Measurements from ENCODE around the gene DCTN3.

DCTN3 gene

DNA sequence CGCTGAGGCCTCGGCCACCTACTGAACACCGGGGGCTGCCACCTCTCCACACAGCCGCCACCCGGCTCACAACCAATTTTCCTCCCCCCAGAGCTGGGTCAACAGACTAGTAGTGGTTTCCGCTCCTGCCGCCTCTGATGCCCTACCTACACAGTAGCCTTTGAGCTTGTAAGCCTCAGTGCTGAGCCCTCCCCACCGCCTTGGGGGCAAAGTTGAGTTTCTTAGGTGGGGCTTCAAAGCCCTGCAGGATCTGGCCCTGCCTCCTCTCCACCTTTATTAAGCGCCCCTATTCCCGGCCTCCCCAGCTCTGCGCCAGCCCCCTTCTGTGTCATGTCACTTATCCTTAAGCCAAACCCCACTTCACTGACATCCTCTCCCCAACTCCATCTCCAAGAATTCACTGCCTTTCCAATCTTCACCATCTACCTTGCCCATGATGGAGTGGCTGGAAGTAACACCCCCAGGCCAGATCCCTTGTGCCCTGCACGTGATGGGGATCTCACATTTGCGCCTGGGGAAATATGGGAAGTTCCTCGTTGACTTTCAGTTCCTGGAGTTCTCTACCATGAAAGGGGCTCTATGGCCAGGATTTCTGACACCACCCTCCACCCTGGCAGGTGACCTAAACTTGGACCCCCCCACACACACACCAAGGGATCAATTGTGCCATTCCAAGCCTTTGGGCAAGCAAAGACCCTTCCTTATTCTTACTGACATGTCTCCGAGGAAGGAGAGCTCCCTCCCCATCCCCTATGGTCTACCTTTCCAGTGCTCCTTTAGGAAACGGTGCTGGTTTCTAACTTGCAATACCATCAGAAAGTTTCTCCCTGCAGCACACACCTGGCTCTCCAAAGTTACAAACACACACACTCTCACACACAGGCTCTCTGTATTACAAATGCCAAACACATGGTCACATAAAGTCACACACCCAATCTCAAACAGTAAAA is 28.1 kb downstream of the DCTN3 start:
- Mint-ChIP-seq H3K4me3 (no peak overlapping the region), H3K36me3 (ENCODE audit: low read depth) (no peaks in the 10 kb centered on the region), H3K4me1 (peaks cover 23% of the 10 kb centered on the region), H3K27me3 (peaks cover 72% of the 10 kb centered on the region), H3K27ac (no peak overlapping the region), H3K9me3 (no peaks in the 10 kb centered on the region)
- ATAC-seq (no peak), DNase-seq (no peak)

DNA sequence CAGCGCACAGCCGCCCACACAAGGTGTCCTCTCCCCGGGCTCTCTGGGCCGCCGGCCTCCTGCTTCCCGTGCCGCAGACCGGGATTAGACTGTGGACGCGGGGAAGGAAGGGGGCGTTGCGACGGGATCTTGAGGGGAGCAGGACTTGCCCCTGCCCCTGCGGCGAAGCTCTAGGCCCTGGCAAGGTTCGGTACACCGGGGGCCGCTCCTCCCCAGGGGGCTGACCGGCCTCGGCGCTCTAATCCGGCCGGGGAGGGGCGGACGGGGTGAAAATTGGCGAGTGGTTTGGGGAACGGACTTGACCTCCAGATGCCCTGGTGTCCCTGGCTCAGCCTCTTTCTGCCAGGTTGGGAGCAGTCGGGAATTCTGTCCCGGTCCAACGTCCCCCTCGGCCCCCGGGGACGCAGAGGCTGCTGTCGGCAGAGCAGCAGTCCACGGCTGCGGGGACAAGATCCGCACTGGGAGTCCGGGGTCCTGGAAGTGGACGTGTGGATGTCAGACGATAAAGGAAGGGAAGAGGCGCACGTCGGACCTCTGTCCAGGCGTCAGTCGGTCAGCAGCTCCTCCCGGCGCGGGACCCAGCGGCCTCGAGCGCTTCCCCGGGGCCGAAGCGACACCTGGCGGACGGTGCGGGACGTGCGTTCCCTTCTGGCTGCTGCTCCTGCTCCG is 28.9 kb downstream of the DCTN3 start:
- peaks cover 77% of the 10 kb centered on the region for H3K27me3 Mint-ChIP-seq
- H3K36me3 Mint-ChIP-seq (ENCODE audit: low read depth), result no peaks in the 10 kb centered on the region
- H3K9me3 Mint-ChIP-seq, result no peaks in the 10 kb centered on the region
- ATAC-seq (peak; percentile 69), DNase-seq (peak; percentile 90)
- H3K27ac Mint-ChIP-seq, result no peak overlapping the region
- peak overlapping the region; percentile 60 for H3K4me3 Mint-ChIP-seq
- peaks cover 23% of the 10 kb centered on the region for H3K4me1 Mint-ChIP-seq

DNA sequence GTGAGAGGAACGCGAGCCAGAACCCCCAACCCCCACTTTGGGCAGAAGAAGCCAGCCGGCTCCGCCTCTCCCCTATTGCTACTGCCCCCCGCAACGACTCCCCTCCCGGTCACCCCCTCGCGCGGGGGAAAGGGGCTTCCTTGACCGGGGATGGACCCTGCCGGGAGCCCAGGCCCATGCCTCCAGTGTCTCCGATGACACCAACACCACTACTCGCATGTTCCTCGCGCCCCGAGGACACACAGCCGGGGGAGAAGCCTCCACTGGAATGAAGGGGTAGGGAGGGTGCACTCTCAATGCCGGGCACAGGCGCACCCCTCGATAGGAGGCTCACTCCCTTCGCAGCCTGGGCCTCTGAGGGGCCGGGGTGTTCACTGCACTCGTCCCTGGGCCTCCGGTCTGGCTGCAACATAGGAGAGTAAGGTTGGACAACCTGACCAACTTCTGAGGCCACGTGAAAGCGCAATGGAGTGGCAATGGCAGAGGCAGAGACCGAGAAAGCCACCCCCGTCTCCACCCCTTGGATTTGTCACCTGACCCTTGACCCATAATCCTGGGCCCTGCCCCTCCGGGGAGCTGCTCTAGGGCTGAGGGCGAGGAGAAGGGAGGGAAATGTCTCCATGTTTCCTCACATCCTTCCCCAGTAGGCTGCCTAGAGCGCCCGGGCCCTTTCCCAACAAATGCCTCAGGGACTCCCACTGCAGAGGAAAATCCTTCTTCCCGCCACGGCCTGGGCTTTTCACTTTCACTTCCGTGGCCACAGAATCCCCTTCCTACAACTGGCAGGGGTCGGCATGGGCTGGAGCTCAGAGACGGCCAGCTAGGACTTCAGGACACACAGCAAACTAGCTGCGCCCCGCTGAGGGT is 29.7 kb downstream of the DCTN3 start:
- H3K36me3 Mint-ChIP-seq (ENCODE audit: low read depth), result no peaks in the 10 kb centered on the region
- H3K27ac Mint-ChIP-seq, result no peak overlapping the region
- H3K4me3 Mint-ChIP-seq, result peak overlapping the region; percentile 60
- peaks cover 23% of the 10 kb centered on the region for H3K4me1 Mint-ChIP-seq
- H3K9me3 Mint-ChIP-seq, result no peaks in the 10 kb centered on the region
- peaks cover 81% of the 10 kb centered on the region for H3K27me3 Mint-ChIP-seq
- ATAC-seq (no peak), DNase-seq (peak; percentile 10)

DNA sequence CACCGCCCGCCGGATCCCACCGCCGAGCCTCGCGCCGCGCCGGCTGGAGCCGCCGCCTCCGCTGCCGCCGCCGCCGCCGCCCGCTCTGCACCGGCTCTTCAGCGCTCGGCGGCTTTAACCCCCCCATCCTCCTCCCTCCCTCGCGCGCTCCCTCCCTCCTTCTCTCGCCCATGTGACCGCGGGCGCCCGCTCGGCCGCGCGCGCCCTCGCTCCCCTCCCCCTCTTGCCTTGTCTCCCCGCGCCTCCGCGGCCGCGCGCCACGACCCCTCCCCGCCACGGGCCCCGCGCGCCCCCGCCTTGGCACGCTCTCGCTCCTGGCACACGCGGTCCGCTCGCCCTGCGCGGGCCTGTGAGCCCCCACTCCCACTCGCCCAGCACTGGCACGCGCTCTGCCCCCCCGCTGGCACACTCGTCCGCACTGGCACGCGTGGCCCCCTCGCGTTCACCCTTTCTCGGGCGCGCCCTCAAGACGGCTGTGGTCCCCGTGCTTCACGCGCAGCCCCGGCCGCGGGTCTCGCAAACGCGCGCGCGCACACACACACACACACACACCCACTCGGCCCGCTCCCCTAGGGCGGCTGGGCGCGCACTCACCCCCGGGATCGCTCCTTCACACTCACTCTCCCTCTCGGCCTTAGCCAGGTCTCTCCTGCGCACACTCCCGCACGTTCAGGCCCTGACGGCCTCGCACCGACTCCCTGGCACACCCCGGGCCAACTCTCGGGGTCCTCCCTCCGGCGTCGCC is 30.5 kb downstream of the DCTN3 start, which contains the start of gene CNTFR:
CNTFR (minus strand) TSS at position 89 of the 745 bp plus-strand sequence. CDS start 20,743 bp downstream, outside the sequence.
- Mint-ChIP-seq H3K9me3 (no peaks in the 10 kb centered on the region), H3K36me3 (ENCODE audit: low read depth) (no peaks in the 10 kb centered on the region), H3K4me3 (peak within 1 kb of the TSS; percentile 60), H3K27ac (no peak within 1 kb of the TSS), H3K4me1 (peaks cover 23% of the 10 kb centered on the region), H3K27me3 (peaks cover 81% of the 10 kb centered on the region)
- ATAC-seq (no peak), DNase-seq (peak; percentile 12)

DNA sequence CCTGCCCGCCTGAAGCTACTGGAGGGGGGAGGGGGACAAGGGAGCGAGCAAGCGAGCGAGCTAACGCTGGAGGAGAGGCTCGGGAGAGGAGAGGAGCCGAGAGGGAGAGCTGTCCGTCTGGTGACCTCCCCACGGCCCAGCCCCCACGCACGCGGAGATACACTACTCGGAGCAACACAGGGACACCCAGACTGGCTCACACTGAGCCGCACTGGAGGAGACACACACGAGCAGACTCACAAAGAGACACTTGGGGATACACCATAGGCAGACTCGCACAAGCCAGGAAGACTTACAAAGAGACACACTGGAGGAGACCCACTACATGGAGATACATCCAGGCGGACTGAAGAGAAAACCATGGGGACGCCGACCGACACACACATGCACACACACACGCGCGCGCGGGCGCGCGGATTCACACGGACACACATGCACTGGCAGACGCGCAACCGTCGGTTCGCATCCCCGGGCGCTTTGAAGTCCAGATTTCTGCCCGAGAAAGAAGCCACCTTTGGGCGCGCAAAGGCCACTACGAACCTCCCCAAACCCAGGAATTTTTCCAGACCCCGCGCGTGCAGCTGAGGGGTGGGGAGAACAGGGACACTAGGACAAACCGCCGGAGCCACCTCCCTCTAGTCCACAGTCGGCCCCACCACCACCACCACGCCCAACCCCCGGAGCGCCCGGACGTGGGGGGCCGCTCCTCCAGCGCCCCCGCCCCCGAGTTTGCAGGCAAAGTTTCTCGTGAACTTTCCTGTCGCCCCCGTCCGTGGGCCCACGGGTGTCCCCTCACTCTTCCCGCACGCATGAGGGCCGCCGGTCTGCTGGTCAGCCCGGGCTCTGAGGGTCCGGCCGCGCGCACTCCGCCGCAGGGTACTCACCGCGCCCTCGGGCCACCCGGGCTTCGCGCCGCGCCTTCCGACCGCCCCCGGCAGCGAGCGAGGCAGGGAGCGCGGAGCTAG is 31.3 kb downstream of the DCTN3 start:
- H3K9me3 Mint-ChIP-seq, result no peaks in the 10 kb centered on the region
- H3K4me3 Mint-ChIP-seq, result peak overlapping the region; percentile 56
- H3K27ac Mint-ChIP-seq, result no peak overlapping the region
- peaks cover 80% of the 10 kb centered on the region for H3K27me3 Mint-ChIP-seq
- ATAC-seq (no peak), DNase-seq (peak; percentile 17)
- H3K4me1 Mint-ChIP-seq, result peaks cover 23% of the 10 kb centered on the region
- H3K36me3 Mint-ChIP-seq (ENCODE audit: low read depth), result no peaks in the 10 kb centered on the region

DNA sequence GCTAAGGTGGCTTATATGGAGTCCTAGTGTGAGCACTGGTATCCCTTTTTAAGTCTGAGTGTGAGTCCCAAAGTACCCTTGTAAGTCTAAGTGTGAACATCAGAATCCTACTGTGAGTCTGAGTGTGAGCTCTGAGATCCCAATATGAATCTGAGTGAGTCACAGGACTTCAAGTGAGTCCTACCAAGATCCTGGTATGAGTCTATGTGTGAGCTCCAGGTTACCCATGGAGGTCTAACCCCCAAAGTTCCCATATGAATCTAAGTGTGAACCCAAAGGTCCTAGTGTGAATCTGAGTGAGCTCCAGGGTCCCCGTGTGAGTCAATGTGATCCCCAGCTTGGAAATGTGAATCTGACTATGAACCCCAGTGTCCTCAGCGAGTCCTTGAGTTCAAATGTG is 33.0 kb downstream of the DCTN3 start:
- H3K4me3 Mint-ChIP-seq, result no peak overlapping the region
- H3K9me3 Mint-ChIP-seq, result no peaks in the 10 kb centered on the region

DNA sequence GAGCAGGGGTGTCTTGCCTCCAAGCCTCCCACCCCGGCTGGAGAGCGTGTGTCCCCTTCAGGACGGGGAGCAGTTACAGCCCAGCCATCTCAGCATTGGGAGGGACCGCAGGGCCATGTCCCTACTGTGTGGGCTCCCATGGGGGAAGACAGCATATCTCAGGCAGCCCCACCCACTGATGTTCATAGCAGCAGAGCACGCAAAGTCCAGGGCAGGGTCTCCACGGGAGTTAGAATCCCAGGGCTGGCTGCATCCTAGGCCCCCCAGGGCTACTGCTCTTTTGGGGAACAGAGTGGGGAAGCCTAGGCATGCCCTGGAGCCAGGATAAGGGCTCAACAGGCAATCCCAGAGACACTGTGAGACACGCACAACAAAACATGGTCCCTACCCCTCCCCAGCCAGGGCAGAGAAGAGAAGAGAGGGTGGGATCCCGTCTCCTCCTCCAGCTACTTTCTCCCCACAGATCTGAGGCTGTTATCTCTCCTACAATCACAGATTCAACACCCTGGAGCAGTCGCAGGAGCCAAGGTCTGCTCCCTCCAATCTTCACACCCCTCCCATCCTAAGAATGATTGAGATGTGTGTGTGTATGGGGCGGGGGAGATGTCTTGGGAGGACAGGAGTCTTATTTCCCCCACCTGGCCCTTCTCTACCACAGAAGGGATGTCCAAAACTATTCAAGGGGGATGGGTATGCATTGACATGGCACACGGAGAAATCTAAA is 34.2 kb downstream of the DCTN3 start:
- no peak for DNase-seq
- peaks cover 16% of the 10 kb centered on the region for H3K4me1 Mint-ChIP-seq
- peaks cover 63% of the 10 kb centered on the region for H3K27me3 Mint-ChIP-seq
- H3K27ac Mint-ChIP-seq, result no peak overlapping the region
- no peak for ATAC-seq
- H3K36me3 Mint-ChIP-seq (ENCODE audit: low read depth), result no peaks in the 10 kb centered on the region
- H3K4me3 Mint-ChIP-seq, result no peak overlapping the region
- no peaks in the 10 kb centered on the region for H3K9me3 Mint-ChIP-seq

More for the DNA sequence above, 33.0 kb downstream of the DCTN3 start:
- no peaks in the 10 kb centered on the region for H3K36me3 Mint-ChIP-seq (ENCODE audit: low read depth)
- ATAC-seq, result no peak
- no peak overlapping the region for H3K27ac Mint-ChIP-seq
- peaks cover 72% of the 10 kb centered on the region for H3K27me3 Mint-ChIP-seq
- H3K4me1 Mint-ChIP-seq, result peaks cover 19% of the 10 kb centered on the region
- DNase-seq, result no peak

DNA sequence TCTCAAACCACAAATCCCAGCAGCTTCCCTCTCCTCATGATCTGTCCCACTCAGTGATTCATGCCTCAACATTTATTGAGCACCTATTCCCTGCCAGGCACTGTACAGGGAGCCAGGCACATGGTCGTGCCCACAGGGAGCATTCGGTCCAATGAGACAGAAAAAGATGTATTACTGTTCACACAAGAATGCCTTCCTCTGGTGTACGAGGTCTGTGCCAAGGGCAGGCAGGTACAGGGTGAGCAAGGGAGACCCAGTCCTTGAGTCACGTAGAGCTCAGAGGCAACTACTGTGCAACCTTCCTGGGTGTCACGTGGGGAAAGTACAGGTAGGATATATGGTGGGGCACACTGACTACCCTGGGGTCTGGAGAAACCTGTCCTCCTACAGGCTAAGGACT is 35.3 kb downstream of the DCTN3 start:
- peaks cover 5% of the 10 kb centered on the region for H3K4me1 Mint-ChIP-seq
- no peaks in the 10 kb centered on the region for H3K9me3 Mint-ChIP-seq
- H3K36me3 Mint-ChIP-seq (ENCODE audit: low read depth), result no peaks in the 10 kb centered on the region
- no peak overlapping the region for H3K4me3 Mint-ChIP-seq
- peaks cover 64% of the 10 kb centered on the region for H3K27me3 Mint-ChIP-seq
- ATAC-seq, result no peak
- no peak for DNase-seq
- no peak overlapping the region for H3K27ac Mint-ChIP-seq

DNA sequence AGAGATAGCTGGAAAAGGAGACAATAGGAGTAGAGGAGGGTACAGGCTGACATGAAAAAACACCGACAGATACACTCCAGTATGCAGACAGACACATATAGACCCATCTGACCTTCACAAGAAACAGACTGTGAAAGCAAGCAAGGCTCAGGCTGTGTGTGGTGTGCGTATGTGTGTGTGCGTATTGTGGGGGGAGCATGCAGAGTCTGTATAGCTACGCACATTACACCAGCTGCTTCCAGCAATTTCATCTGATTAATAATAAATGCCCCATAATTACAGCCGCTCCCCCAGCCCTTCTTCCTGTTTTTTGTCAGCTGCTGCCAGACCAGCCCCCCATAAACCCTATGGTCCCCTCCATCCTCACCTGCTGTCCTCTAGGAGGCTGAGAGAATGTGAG is 37.5 kb downstream of the DCTN3 start:
- Mint-ChIP-seq H3K36me3 (ENCODE audit: low read depth) (no peaks in the 10 kb centered on the region), H3K9me3 (no peaks in the 10 kb centered on the region), H3K27ac (no peak overlapping the region), H3K4me1 (no peaks in the 10 kb centered on the region), H3K4me3 (no peak overlapping the region), H3K27me3 (peaks cover 64% of the 10 kb centered on the region)
- ATAC-seq (no peak), DNase-seq (no peak)

DNA sequence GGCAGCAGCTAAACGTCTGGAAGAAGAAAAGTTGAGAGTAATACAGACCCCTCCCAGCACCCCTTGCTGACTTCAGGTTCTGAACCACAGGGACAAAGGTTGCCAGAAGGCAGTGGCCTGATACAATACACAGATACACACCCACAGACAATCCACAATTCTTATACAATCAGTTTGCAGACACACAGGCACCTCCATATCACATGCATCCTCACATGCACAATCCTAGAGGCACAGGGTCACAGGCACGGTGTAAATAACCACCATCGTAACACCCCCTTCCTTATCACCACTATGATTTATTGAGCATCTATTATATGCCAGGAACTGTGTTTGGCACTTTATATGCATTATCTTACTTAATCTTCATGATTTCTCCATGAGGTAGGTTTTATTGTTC is 39.0 kb downstream of the DCTN3 start:
- Mint-ChIP-seq H3K27me3 (peaks cover 60% of the 10 kb centered on the region), H3K36me3 (ENCODE audit: low read depth) (no peaks in the 10 kb centered on the region), H3K4me1 (peaks cover 7% of the 10 kb centered on the region), H3K27ac (no peak overlapping the region), H3K4me3 (no peak overlapping the region), H3K9me3 (no peaks in the 10 kb centered on the region)
- ATAC-seq (no peak), DNase-seq (no peak)

DNA sequence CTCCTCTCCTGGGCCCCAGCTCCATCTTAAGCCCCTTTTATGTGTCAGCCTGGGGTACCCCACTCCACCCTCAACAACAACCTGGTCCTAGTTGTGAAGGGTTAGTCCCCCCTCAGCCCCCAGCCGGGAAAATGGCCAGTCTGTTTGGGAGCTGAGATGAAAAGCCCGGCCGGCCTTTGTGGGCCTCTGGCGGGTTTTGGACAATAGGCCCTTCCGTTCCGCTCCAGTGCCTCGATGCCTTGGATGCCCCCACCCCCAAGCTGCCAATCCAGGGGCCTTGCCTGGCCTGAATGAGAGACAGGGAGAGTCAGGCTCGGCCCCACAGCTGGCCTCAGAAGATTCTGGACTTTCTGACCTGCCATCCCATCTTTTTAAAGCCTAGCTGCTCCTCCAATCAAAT is 39.9 kb downstream of the DCTN3 start:
- Mint-ChIP-seq H3K27me3 (peaks cover 60% of the 10 kb centered on the region), H3K27ac (no peak overlapping the region), H3K9me3 (no peaks in the 10 kb centered on the region), H3K36me3 (ENCODE audit: low read depth) (no peaks in the 10 kb centered on the region), H3K4me3 (no peak overlapping the region), H3K4me1 (peaks cover 7% of the 10 kb centered on the region)
- DNase-seq (no peak), ATAC-seq (no peak)

DNA sequence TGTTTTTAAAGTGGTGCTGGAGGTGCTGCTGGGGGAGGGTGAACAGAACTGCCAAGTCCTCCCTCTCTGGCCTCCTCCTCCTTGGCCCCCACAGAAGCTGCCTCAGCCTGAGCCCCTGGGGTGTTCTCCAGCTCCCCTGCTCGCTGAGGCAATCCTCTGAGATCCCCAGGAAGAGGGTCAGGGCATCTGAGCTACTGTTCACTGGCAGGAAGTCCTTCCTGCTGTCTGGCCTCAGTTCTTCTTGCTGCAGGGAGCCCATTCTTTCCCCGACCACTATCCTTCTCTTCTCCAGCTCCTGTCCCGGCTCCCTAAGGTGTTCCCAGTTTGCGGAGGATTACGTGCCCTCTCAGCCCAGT is 40.5 kb downstream of the DCTN3 start:
- peaks cover 7% of the 10 kb centered on the region for H3K4me1 Mint-ChIP-seq
- ATAC-seq (no peak), DNase-seq (no peak)
- H3K27me3 Mint-ChIP-seq, result peaks cover 60% of the 10 kb centered on the region
- H3K4me3 Mint-ChIP-seq, result no peak overlapping the region
- no peaks in the 10 kb centered on the region for H3K36me3 Mint-ChIP-seq (ENCODE audit: low read depth)
- H3K9me3 Mint-ChIP-seq, result no peaks in the 10 kb centered on the region
- H3K27ac Mint-ChIP-seq, result no peak overlapping the region
